Activated CD4-positive, alpha-beta T cell treated with anti-CD3 and anti-CD28 coated beads, Interleukin-2, Interleukin-6, amounts not matched to agents 100 ng/mL and 50 ng/mL, durations not matched to agents 16 hours and 8 hours (primary cell): ENCODE results near the gene FUS.
"Not testable (repeated sequence)": the region's sequence is repeated elsewhere in the genome, so short reads cannot be mapped to it uniquely, and the experiment has no call there.

Experiments used
- DNase-seq: peaks from one replicate; pipeline ENCODE4 v3.0.0-alpha.2; 2020

Gene FUS

DNA sequence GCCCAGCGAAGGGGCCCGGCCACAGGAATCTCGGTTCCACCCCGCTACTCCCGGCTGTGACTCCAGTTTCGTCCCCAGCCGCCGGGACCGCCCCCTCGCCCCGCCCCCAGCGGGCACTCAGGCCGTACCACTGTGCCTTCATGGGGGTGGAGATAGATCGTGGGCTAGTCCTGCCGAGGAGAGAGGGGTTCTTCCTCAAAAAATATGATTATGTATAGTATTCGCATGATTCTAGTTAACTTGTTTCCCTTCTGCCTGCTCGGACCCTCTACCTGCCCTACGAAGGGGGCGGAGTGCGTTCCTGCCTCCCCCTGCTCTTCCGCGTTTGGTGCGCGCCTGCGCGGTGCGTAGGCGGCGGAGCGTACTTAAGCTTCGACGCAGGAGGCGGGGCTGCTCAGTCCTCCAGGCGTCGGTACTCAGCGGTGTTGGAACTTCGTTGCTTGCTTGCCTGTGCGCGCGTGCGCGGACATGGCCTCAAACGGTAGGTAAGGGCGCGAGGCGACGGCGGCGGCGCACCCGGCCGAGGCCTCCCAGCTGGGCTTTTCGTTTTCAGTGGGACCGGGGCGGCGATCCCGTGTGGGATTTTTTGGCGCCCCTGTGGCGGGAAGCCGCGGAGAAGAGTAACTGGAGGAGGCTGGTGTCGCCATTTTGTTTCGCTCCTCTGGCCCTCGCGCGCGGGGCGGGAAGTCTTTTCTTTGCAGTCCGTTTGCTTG is at the start of gene FUS:
Gene FUS (plus strand): TSS at position 393 of the 713 bp plus-strand sequence. CDS start 76 bp downstream, at position 469.
- DNase-seq = peak; percentile 92

- DNase-seq = no peak
These were observed 49.5 kb upstream of the FUS start for GRCh38 chr16:31130336-31130891.

DNA sequence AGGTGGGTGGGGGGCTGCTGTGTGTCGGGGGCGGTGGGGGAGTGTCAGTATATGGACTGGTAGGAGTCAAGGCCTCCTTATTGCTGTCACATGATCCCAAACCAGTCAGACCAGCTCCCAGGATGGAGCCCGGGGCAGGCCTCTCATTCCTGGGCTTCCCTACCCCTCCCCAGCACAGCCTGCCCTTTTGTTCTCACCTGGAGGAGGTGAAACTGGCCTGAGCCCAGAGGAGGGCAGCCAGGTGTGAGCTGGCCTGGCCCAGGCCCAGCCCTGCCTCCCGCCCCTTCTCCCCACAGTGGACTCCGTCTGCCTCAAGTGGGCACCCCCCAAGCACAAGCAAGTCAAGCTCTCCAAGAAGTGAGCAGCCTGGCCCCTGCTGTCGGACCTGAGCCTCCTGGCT is 49.0 kb upstream of the FUS start:
- DNase-seq = no peak

DNA sequence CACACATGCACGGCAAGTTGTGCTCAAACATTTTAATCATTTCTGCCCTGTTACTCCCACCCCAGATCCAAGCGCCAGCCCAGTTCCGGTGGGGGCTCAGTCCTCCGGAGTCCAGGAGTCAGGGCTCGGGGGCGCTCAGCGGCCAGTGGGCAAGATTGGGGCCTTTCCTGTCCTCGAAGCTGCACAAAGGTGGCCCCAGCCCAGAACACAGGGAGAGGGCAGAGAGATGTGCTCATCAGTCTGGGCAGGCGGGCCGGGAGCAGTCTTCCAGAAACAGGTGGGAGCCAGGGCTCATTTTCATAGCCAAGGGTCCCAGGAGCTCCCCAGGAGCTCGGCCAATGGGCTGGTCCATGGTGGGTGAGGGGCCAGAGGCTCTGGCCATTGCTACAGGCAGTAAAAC is 48.5 kb upstream of the FUS start:
- DNase-seq = no peak

DNA sequence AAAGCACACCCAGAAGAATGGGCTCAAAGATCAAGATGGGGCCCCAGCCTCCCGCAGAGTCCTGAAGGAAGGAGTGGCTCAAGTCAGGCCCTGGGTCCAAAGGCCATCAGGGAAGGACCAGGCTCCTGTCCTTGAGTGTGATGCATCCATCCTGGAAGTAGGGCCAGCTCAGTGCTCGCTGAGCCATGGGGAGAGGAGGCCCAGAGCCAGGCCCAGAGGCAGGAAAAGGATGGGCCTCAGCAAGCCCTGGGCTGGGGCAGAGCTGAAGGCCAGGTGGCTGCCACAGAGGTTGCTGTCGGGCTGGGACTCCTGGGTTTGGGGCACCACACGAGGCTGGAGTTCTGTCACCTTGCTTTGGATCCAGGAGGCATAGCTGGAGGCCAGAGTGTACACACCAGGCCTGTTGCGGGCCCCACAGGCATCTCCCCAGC is 48.1 kb upstream of the FUS start:
- no peak for DNase-seq

GRCh38 chr16:31132303-31132979 is 47.5 kb upstream of the FUS start:
- no peak for DNase-seq

DNA sequence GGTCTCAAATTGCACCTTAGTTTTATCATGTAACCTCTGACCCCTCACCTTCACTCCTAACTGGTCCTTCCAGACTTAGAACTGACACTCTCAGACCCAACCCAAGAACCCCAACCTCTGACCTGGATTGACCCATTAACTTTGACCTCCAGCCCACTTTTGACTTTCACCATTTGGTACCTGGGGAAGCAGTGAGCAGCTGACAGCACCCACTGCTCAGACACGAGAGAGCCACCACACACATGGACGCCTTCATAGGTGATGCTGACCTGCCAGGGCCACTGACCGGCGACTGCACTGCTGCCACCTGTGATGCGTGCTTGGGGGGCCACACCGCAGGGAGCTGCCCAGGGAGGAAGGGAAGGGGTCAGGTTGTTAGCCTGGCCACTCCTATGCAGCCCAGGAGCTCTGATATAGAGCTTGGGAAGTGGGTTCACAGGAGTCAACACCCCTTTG is 46.9 kb upstream of the FUS start:
- no peak for DNase-seq

GRCh38 chr16:31134091-31134571 is 45.8 kb upstream of the FUS start:
- DNase-seq = no peak

GRCh38 chr16:31134625-31135534 is 45.1 kb upstream of the FUS start:
- no peak for DNase-seq

- no peak for DNase-seq
These were observed 44.2 kb upstream of the FUS start, which contains the start of gene PRSS8 for GRCh38 chr16:31135535-31136286. TSS of gene PRSS8 (minus strand) at chr16:31135727. CDS start at chr16:31135498, 229 bp downstream.

DNA sequence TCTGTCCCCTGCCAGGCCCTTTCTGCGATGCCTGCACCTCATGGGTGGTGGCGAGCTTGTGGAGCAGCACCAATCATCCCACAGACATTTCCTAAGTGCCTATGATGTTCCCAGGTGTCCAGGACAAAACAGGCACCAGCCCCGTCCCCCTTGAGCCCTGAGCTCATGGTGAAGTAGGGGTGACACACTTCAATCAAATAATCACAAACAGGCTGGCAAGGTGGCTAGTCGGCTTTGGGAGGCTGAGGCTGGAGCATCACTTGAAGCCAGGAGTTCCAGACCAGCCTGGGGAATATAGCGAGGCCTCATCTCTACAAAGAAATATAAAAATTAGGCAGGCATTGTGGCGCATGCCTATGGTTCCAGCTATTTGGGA is 43.7 kb upstream of the FUS start:
- no peak for DNase-seq

GRCh38 chr16:31136822-31137499 is 43.0 kb upstream of the FUS start:
- not testable (repeated sequence) for DNase-seq

DNA sequence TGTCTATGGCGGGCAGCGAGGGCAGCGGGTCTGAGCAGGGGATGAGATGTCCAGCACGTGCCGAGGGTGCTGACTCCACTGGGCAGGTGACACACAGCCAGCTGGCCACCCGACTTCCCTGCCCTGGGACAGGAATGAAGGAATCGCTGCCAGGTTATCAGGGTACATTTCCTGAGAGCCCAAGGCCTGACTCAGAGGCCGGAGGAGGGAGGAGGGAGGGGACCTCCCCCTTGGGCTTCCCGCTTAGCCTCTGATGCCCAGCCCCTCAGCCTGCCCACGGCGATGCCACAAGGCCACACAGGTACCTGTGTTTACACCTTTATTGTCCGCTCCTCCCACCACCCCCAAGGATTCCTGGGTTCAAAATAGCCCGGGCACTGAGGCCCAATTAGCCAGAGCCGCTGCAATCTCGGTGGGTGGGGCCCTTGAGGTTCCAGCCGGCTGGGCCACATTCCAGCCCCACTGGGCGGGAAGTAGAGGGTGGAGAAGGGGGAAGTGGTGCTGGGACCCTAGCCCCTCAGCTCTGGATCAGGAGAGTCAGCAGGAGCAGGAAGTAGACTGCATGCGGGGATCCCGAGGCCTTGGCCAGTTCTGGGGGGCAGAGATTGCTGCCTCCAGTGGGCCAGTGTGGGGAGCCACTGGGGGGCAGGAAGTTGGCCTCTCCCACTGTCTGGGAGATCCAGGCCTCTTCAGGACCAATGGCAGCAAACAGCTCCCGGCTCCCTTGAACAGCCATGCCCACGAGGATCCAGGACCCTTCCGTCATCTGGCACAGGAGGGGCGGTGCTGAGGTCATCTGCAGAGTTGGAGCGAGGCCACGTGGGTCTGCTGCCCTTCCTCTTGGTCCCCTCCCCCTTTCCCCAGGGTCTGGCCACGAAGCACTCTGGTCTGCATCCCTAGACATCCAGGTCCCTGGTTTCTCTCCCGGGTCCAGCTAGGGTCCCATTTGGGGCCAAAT is 41.0 kb upstream of the FUS start:
- DNase-seq = no peak

DNA sequence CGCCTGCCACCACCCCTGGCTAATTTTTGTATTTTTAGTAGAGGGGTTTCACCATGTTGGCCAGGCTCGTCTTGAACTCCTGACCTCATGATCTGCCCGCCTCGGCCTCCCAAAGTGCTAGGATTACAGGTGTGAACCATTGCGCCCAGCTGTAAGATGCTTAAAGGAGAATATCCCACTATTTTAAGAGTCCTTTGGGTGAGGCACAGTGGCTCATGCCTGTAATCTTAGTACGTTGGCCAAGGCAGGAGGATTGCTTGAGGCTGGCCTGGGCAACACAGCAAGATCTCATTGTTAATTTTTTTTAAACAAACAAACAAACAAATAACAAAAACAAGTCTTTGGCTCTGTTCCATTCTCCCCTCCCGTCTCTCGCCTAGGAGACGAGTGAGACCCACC is 38.9 kb upstream of the FUS start:
- DNase-seq = not testable (repeated sequence)

DNA sequence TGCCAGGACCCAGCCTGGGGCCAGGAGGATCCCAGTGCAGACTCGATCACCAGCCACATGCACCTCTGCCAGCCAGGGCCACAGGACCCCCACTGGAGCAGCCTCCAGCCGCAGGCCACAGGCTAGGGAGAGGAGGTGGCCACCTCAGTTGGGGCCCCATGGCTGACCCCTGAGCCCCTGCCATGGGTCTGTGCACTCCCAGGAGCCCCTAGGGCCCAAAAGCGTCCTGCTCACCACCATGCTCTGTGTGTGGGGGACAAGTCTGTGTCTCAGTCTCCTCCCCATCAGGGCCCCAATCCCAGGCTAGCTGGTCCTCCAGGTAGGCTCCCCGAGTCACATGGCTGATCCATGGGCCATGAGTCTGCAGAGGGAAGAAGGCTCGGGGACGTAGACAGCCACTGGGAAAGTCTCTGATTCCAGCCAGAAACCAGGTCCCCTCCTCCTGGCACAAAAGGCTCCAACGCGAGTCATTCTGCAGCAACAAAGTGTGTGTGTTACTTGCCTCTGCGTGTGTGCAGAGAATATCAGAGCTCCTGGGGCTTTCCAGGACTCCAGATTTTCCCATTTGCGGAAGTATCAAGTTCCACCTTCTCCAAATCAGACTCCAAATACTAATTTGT is 38.3 kb upstream of the FUS start:
- DNase-seq = no peak

GRCh38 chr16:31142109-31143010 is 37.6 kb upstream of the FUS start:
- DNase-seq = peak; percentile 100

- no peak for DNase-seq
These were observed 36.8 kb upstream of the FUS start for GRCh38 chr16:31143011-31143693.

- no peak for DNase-seq
These were observed 36.2 kb upstream of the FUS start for GRCh38 chr16:31143694-31144148.
